WERI-Rb-1 (cell line): ENCODE measurements around the gene STEAP3.

Source experiments
- DNase-seq: peaks from one replicate; pipeline ENCODE4 v3.0.0-alpha.2; 2020
- H3K27ac ChIP-seq: fragments of 250-450 bp; sonication (Bioruptor Pico); 2 replicates; pipeline ENCODE4 v1.5.1; 2020; ENCODE audit warnings: mild to moderate bottlenecking, moderate library complexity
- H3K27me3 ChIP-seq: fragments of 250-450 bp; sonication (Bioruptor Pico); 2 replicates; pipeline ENCODE4 v1.5.1; 2021; ENCODE audit warnings: mild to moderate bottlenecking, low read depth, moderate library complexity; ENCODE audit not compliant: insufficient read depth, severe bottlenecking
- H3K36me3 ChIP-seq: fragments of 250-450 bp; sonication (Bioruptor Pico); 2 replicates; pipeline ENCODE4 v1.5.1; 2020; ENCODE audit warnings: mild to moderate bottlenecking, moderate library complexity
- H3K4me3 ChIP-seq: 2 replicates; pipeline ENCODE4 v1.5.1; 2011; ENCODE audit warnings: low read depth, mild to moderate bottlenecking, control low read depth, low read length
- H3K9me3 ChIP-seq: fragments of 250-450 bp; sonication (Bioruptor Pico); 2 replicates; pipeline ENCODE4 v1.5.1; 2021; ENCODE audit warnings: mild to moderate bottlenecking, moderate library complexity; ENCODE audit not compliant: severe bottlenecking
- TF ChIP-seq, protein P1 (sequence below): IDR thresholded peaks from 2 replicates; pipeline ENCODE4 v1.5.1; 2011; ENCODE audit warnings: low read depth, mild to moderate bottlenecking, control low read depth, inconsistent platforms, low read length

The STEAP3 gene

DNA sequence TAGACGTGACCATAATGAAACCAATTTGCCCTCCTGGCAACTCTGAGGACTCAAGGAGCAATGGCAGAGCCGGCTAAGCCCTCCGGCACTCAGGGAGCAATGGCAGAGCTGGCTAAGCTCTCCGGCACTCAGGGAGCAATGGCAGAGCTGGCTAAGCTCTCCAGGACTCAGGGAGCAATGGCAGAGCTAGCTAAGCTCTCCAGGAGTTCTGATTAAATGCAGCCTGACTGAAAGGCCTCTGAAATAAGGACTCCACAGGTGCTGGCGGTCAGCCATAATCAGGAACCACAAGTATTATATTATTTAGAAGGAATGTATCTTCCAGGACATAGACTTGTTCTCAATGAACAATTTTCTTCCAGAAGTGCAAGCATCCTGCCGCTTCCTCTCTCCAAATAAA, 77.8 kb downstream of the STEAP3 start:
- no peak for DNase-seq
- no peak overlapping the region for H3K4me3 ChIP-seq

DNA sequence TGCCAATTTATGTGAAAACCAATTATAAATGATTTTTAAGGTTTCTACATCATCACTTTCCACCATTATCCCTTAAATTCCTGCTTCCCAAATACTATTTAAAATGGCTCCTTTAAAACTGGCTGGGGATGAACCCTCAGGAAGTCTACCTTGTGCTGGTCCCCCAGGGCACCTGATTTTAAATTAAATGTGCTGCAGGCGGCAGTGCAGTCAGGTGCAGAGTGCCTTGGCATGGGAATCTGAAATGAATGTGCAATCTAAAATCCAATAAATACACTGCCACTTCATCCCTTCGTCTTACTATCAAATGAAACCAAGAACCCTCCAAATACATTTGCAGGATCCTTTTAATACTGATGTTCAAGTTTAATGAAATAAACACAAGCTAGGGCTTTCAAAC, 81.2 kb downstream of the STEAP3 start:
- TF ChIP-seq, protein P1, sequence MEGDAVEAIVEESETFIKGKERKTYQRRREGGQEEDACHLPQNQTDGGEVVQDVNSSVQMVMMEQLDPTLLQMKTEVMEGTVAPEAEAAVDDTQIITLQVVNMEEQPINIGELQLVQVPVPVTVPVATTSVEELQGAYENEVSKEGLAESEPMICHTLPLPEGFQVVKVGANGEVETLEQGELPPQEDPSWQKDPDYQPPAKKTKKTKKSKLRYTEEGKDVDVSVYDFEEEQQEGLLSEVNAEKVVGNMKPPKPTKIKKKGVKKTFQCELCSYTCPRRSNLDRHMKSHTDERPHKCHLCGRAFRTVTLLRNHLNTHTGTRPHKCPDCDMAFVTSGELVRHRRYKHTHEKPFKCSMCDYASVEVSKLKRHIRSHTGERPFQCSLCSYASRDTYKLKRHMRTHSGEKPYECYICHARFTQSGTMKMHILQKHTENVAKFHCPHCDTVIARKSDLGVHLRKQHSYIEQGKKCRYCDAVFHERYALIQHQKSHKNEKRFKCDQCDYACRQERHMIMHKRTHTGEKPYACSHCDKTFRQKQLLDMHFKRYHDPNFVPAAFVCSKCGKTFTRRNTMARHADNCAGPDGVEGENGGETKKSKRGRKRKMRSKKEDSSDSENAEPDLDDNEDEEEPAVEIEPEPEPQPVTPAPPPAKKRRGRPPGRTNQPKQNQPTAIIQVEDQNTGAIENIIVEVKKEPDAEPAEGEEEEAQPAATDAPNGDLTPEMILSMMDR: no peak
- Histone ChIP-seq H3K27ac (no peak overlapping the region), H3K4me3 (no peak overlapping the region), H3K27me3 (no peaks in the 10 kb centered on the region), H3K9me3 (no peaks in the 10 kb centered on the region), H3K36me3 (no peaks in the 10 kb centered on the region)
- no peak for DNase-seq

More for the DNA sequence above, 77.8 kb downstream of the STEAP3 start:
- H3K36me3 ChIP-seq: no peaks in the 10 kb centered on the region
- TF ChIP-seq, protein P1: no peak
- H3K9me3 ChIP-seq: no peaks in the 10 kb centered on the region
- no peaks in the 10 kb centered on the region for H3K27me3 ChIP-seq
- no peak overlapping the region for H3K27ac ChIP-seq

DNA sequence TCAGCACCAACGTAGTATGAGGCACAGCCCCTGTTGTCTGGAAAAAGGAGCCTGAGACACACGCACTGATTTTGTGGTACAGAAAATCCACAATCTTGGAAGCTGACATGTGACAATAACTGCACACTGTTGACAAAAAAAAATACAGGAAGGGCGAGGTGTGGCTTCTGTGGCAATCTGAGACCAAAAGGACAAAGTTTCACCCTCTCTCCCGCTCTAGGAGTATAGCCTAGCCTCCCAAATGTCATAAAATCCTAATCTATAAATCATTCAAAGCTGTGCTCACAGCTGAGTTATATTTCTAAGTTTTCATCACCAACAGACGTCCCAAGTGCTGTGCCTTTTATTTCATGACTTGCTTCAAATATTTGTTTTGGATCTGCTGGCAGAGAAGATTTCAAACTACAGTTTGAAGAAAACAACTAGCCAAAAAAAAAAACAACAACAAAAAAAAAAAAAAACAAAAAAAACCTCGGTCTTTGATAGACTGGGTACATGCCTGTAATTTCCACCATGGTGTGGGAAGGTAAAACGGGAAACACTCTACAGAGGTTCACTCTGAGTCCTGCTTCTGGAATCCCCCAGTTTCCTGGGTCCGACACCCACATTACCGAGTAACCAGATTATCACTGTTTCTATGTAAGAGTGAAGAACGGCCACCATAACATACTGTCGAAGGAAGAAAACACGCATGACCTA, 82.0 kb downstream of the STEAP3 start:
- TF ChIP-seq, protein P1: no peak
- Histone ChIP-seq H3K4me3 (no peak overlapping the region), H3K9me3 (no peaks in the 10 kb centered on the region)

DNA sequence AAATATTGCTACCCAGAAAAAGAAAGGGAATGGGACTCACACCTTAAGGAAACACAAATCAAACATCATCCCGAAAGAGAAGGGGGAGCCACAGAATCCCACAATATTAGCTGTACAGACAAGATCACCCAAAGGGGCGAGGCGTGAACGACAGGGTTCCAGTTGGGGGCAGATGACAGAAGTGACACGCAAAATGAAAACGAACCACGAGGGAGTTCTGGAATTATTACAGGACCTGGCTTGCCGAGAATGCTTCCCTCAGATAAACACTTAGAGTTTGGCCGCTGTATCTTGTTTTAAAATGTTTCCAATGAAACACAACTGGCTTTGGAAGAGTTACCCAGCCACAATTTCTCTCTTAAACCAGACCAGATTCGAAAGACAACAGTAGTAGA, 82.6 kb downstream of the STEAP3 start:
- Histone ChIP-seq H3K27me3 (no peaks in the 10 kb centered on the region), H3K9me3 (no peaks in the 10 kb centered on the region), H3K36me3 (no peaks in the 10 kb centered on the region), H3K27ac (no peak overlapping the region), H3K4me3 (no peak overlapping the region)
- TF ChIP-seq, protein P1: no peak
- no peak for DNase-seq

More for the DNA sequence above, 82.0 kb downstream of the STEAP3 start:
- Histone ChIP-seq H3K36me3 (no peaks in the 10 kb centered on the region), H3K27me3 (no peaks in the 10 kb centered on the region), H3K27ac (no peak overlapping the region)
- DNase-seq: no peak

DNA sequence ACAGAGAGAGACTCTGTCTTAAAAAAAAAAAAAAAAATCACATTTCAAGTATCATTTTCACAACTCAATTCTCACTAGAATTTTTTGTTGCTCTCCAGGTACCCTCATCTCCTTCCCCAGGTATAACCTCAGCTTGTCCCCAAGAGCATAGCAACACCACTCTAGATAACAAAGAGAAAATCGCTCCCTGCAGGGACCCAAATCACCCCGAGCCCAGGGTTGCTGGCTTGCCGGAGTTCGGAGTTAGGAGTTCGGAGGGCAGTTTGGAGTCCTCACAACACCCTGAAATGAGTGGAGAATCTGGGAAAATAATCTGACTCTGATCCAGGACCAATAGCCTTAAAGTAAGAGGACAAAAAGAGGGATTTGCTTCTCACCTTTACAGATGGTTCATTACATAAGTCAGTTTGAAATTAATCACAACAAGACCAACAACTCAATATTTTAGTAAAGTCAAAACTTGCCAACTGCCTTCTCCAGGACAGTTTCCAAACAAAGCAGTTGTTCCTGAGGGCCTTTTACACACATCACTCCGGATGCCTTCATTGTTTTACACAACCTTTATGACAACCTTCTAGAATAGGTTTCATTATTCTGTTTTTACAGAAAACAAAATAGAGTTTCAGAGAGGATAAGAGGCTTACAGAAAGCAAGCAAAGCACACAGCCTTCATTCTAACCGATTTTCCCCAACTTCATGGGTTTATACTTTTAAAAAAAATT, 83.9 kb downstream of the STEAP3 start:
- DNase-seq: no peak
- no peak overlapping the region for H3K27ac ChIP-seq
- H3K27me3 ChIP-seq: no peaks in the 10 kb centered on the region
- TF ChIP-seq, protein P1: no peak
- no peaks in the 10 kb centered on the region for H3K36me3 ChIP-seq
- no peaks in the 10 kb centered on the region for H3K9me3 ChIP-seq
- H3K4me3 ChIP-seq: no peak overlapping the region
